Urothelium cell line (cell line): ENCODE measurements around the gene OPTC.

Source experiments
- DNase-seq: peaks from one replicate; pipeline ENCODE4 v3.0.0; 2011; ENCODE audit warnings: low spot score, mixed read lengths
- FAIRE-seq: peaks from 2 replicates; lab custom pipeline; 2011; peaks lifted over from hg19 to GRCh38; lab: Jason Lieb, UNC

OPTC gene

GRCh38 chr1:203555076-203555475, 61.1 kb downstream of the OPTC start:
- FAIRE-seq, result no peak
- no peak for DNase-seq

GRCh38 chr1:203555511-203556046, 61.6 kb downstream of the OPTC start:
- FAIRE-seq, result no peak
- no peak for DNase-seq

GRCh38 chr1:203556047-203556851, 62.3 kb downstream of the OPTC start:
- peak; percentile 38 for DNase-seq
- FAIRE-seq, result no peak

GRCh38 chr1:203557390-203557789, 63.4 kb downstream of the OPTC start:
- peak; percentile 67 for FAIRE-seq
- DNase-seq, result peak; percentile 63

- peak; percentile 68 for DNase-seq
- FAIRE-seq, result peak; percentile 87
These were observed 64.3 kb downstream of the OPTC start for GRCh38 chr1:203558064-203558760.
